PC-9 (cell line): ENCODE data around the gene CENPB. TPM values are rescaled to one million over a fixed set of nuclear protein-coding genes. Genes with fewer than 3 reads are reported as not detected.

Experiments
- BruUV-seq: library from RNA; stranded (reverse); fragments of 400-500 nt; replicated peaks from 2 replicates; lab custom pipeline; 2021; lab: Mats Ljungman, UMichigan
- CTCF ChIA-PET: fragments of 300-600 bp; sonication (Branson Sonifier 250); formaldehyde crosslinking; loops from one replicate; lab custom pipeline; 2022; ENCODE audit warnings: antibody characterized with exemption; lab: Charles Lee
- POLR2A ChIA-PET: fragments of 300-600 bp; sonication (Branson Sonifier 250); formaldehyde crosslinking; loops from one replicate; lab custom pipeline; 2022; ENCODE audit warnings: antibody characterized with exemption; ENCODE audit not compliant: unreplicated experiment; lab: Charles Lee
- DNase-seq, 2 experiments: peaks; one replicate each; pipeline versions ENCODE4 v3.0.0 to v3.0.0-alpha.2; 2015 to 2022; ENCODE audit warnings: mixed read lengths in 1 of 2
- H2AFZ ChIP-seq: fragments of 200-600 bp; sonication (generic); 2 replicates; pipeline ENCODE4 v1.8.1; 2017; ENCODE audit warnings: antibody characterized with exemption
- H3F3A ChIP-seq: fragments of 200-600 bp; sonication (generic); 2 replicates; pipeline ENCODE4 v1.8.1; 2017; ENCODE audit warnings: antibody characterized with exemption, mild to moderate bottlenecking, low read depth; ENCODE audit not compliant: insufficient read depth
- H3K27ac ChIP-seq: fragments of 200-600 bp; sonication (generic); 2 replicates; pipeline ENCODE4 v1.6.1; 2016; ENCODE audit warnings: mixed run types
- H3K27me3 ChIP-seq: fragments of 200-600 bp; sonication (generic); 2 replicates; pipeline ENCODE4 v1.6.1; 2016; ENCODE audit warnings: low read depth, mixed run types; ENCODE audit not compliant: insufficient read depth
- H3K36me3 ChIP-seq: fragments of 200-600 bp; sonication (generic); 2 replicates; pipeline ENCODE4 v1.6.1; 2016; ENCODE audit warnings: low read depth, mixed run types
- H3K4me1 ChIP-seq: fragments of 200-600 bp; sonication (generic); replicated peaks from 2 replicates; pipeline ENCODE4 v1.6.1; 2016; ENCODE audit warnings: mixed run types; ENCODE audit not compliant: insufficient read depth
- H3K4me2 ChIP-seq: fragments of 200-600 bp; sonication (generic); 2 replicates; pipeline ENCODE4 v1.6.1; 2017; ENCODE audit warnings: mixed run types
- H3K4me3 ChIP-seq: fragments of 200-600 bp; sonication (generic); 2 replicates; pipeline ENCODE4 v1.6.1; 2016; ENCODE audit warnings: mixed run types
- H3K79me2 ChIP-seq: fragments of 200-600 bp; sonication (generic); 2 replicates; pipeline ENCODE4 v1.6.1; 2017; ENCODE audit warnings: low read depth, mixed run types
- H3K9me2 ChIP-seq: fragments of 200-600 bp; sonication (generic); 2 replicates; pipeline ENCODE4 v1.8.1; 2017; ENCODE audit warnings: mild to moderate bottlenecking; ENCODE audit not compliant: insufficient read depth
- H3K9me3 ChIP-seq: fragments of 200-600 bp; sonication (generic); 2 replicates; pipeline ENCODE4 v1.8.1; 2016; ENCODE audit warnings: low read depth; ENCODE audit not compliant: insufficient read depth
- H4K20me1 ChIP-seq: fragments of 200-600 bp; sonication (generic); 2 replicates; pipeline ENCODE4 v1.8.1; 2017; ENCODE audit not compliant: insufficient read depth
- EZH2 ChIP-seq: fragments of 200-600 bp; sonication (generic); IDR thresholded peaks from 2 replicates; pipeline ENCODE4 v1.8.0; 2017; ENCODE audit warnings: antibody characterized with exemption, low read depth
- intact Hi-C: fragments of 100-400 bp; cut with micrococcal nuclease; formaldehyde crosslinking; loops from one replicate; pipeline ENCODE4 v1.10.0; 2022; ENCODE audit not compliant: unreplicated experiment
- total RNA-seq: library from RNA; stranded (reverse); gene quantifications from 2 replicates; pipeline ENCODE4 v1.2.3, GENCODE V29; 2021
- TF ChIP-seq, protein P1 (sequence below): fragments of 200-600 bp; sonication (generic); conservative IDR thresholded peaks from 2 replicates; pipeline ENCODE4 v1.6.1; 2017; ENCODE audit warnings: mixed run types, antibody characterized with exemption, mild to moderate bottlenecking, moderate library complexity

Gene CENPB
- total RNA-seq, 1 experiment from 2014 or later: 70.8 TPM

- H3K9me2 ChIP-seq: no peaks in the 10 kb centered on the region
- peak overlapping the region; percentile 79 for H3K4me2 ChIP-seq
- POLR2A ChIA-PET: no interaction called here
- peak overlapping the region; percentile 95; the same call in 1 of the 2 replicates for H3K4me3 ChIP-seq
- no peak overlapping the region for H2AFZ ChIP-seq
- intact Hi-C loops: loop anchor here (1.0 kb wide), 1 partner anchor 14 kb away; no protein-coding TSS in a partner anchor
- H3K36me3 ChIP-seq: no peaks in the 10 kb centered on the region
- peaks cover 17% of the 10 kb centered on the region for H3K79me2 ChIP-seq
- H3K9me3 ChIP-seq: no peaks in the 10 kb centered on the region
- peaks cover 15% of the 10 kb centered on the region for H3K4me1 ChIP-seq
- peak in 1 of 2 experiments; percentile 48 for DNase-seq
- TF ChIP-seq EZH2: no peak
- TF ChIP-seq, protein P1, sequence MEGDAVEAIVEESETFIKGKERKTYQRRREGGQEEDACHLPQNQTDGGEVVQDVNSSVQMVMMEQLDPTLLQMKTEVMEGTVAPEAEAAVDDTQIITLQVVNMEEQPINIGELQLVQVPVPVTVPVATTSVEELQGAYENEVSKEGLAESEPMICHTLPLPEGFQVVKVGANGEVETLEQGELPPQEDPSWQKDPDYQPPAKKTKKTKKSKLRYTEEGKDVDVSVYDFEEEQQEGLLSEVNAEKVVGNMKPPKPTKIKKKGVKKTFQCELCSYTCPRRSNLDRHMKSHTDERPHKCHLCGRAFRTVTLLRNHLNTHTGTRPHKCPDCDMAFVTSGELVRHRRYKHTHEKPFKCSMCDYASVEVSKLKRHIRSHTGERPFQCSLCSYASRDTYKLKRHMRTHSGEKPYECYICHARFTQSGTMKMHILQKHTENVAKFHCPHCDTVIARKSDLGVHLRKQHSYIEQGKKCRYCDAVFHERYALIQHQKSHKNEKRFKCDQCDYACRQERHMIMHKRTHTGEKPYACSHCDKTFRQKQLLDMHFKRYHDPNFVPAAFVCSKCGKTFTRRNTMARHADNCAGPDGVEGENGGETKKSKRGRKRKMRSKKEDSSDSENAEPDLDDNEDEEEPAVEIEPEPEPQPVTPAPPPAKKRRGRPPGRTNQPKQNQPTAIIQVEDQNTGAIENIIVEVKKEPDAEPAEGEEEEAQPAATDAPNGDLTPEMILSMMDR: no peak
- no peaks in the 10 kb centered on the region for H4K20me1 ChIP-seq
- no peak overlapping the region for H3K27ac ChIP-seq
- H3F3A ChIP-seq: no peaks in the 10 kb centered on the region
- CTCF ChIA-PET: no interaction called here
- no peaks in the 10 kb centered on the region for H3K27me3 ChIP-seq
- BruUV-seq: no TSS peak
Measured at GRCh38 chr20:3797592-3798372, 11.2 kb upstream of the CENPB start.

GRCh38 chr20:3797226-3797545 lies 10.6 kb upstream of the CENPB start:
- TF ChIP-seq EZH2: no peak
- TF ChIP-seq, protein P1: no peak
- intact Hi-C loops: loop anchor here (1.0 kb wide), 1 partner anchor 14 kb away; no protein-coding TSS in a partner anchor

DNA sequence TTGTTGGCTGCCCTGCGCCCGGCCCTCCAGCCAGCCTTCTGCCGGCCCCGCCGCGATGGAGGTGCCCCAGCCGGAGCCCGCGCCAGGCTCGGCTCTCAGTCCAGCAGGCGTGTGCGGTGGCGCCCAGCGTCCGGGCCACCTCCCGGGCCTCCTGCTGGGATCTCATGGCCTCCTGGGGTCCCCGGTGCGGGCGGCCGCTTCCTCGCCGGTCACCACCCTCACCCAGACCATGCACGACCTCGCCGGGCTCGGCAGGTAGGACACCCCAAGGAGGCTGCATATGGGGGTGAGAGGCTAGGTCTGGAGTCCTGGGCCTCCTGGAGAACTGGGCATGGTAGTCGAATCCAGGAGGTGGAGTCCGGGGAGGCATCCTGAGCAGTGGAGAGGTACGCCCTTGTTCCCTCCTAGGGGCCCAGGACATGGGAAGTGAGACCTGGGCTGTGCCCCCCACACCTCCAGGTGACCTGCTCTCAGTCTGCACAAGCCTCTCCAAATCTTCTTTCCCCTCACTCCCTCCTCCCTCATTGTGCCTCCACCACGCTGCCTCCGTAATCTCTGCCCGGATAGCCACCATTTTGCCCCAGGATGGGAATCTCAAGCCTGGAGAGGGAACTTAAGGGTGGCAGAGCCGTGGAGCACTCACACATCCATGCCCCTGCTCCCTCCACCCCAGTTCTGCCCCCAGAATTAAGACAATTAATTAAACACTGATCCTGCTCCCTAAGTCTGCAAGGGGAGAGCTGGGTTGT lies 10.1 kb upstream of the CENPB start:
- Histone ChIP-seq H3K4me3 (peak overlapping the region; percentile 95), H3K9me3 (no peaks in the 10 kb centered on the region), H4K20me1 (no peaks in the 10 kb centered on the region), H3K9me2 (no peaks in the 10 kb centered on the region), H2AFZ (peak overlapping the region; percentile 9; the same call in 1 of the 2 replicates), H3F3A (no peaks in the 10 kb centered on the region), H3K4me2 (peak overlapping the region; percentile 79), H3K4me1 (peaks cover 15% of the 10 kb centered on the region), H3K27me3 (no peaks in the 10 kb centered on the region), H3K79me2 (peaks cover 17% of the 10 kb centered on the region), H3K27ac (no peak overlapping the region), H3K36me3 (no peaks in the 10 kb centered on the region)
- DNase-seq: no peak
- no TSS peak for BruUV-seq
- CTCF ChIA-PET: interaction anchor here (0.6 kb wide), 1 partner anchor 61 kb away, joined by 4 read pairs; no protein-coding TSS in a partner anchor
- POLR2A ChIA-PET: interaction anchor here (0.6 kb wide), 1 partner anchor 12 kb away, joined by 4 read pairs; no protein-coding TSS in a partner anchor
- intact Hi-C loops: loop anchor here (1.0 kb wide), 2 partner anchors 15 to 24 kb away; partner anchors contain the start of gene AP5S1
- TF ChIP-seq, protein P1: no peak
- no peak for TF ChIP-seq EZH2

More at GRCh38 chr20:3797226-3797545, 10.6 kb upstream of the CENPB start:
- ChIA-PET CTCF (no interaction called here), POLR2A (no interaction called here)
- H3K79me2 ChIP-seq: peaks cover 17% of the 10 kb centered on the region
- no peak overlapping the region for H2AFZ ChIP-seq
- no TSS peak for BruUV-seq
- H3K9me2 ChIP-seq: no peaks in the 10 kb centered on the region
- no peaks in the 10 kb centered on the region for H4K20me1 ChIP-seq
- H3K27me3 ChIP-seq: no peaks in the 10 kb centered on the region
- H3K4me1 ChIP-seq: peaks cover 15% of the 10 kb centered on the region
- H3K4me3 ChIP-seq: peak overlapping the region; percentile 95
- no peaks in the 10 kb centered on the region for H3F3A ChIP-seq
- no peaks in the 10 kb centered on the region for H3K9me3 ChIP-seq
- peak overlapping the region; percentile 79 for H3K4me2 ChIP-seq
- DNase-seq: no peak
- H3K27ac ChIP-seq: no peak overlapping the region
- no peaks in the 10 kb centered on the region for H3K36me3 ChIP-seq
